Effector CD4-positive, alpha-beta T cell (primary cell): ENCODE results near the gene EPHA2. TPM values are rescaled to one million over a fixed set of nuclear protein-coding genes. Genes with fewer than 3 reads are reported as not detected.
"Not testable (repeated sequence)": the region's sequence is repeated elsewhere in the genome, so short reads cannot be mapped to it uniquely, and the experiment has no call there.

Source experiments
- DNase-seq: peaks from one replicate; pipeline ENCODE4 v3.0.0-alpha.2; 2020
- total RNA-seq: gene quantifications from one replicate; lab custom pipeline; 2026; lab: John Stamatoyannopoulos, UW

EPHA2 gene
- not detected for total RNA-seq

DNA sequence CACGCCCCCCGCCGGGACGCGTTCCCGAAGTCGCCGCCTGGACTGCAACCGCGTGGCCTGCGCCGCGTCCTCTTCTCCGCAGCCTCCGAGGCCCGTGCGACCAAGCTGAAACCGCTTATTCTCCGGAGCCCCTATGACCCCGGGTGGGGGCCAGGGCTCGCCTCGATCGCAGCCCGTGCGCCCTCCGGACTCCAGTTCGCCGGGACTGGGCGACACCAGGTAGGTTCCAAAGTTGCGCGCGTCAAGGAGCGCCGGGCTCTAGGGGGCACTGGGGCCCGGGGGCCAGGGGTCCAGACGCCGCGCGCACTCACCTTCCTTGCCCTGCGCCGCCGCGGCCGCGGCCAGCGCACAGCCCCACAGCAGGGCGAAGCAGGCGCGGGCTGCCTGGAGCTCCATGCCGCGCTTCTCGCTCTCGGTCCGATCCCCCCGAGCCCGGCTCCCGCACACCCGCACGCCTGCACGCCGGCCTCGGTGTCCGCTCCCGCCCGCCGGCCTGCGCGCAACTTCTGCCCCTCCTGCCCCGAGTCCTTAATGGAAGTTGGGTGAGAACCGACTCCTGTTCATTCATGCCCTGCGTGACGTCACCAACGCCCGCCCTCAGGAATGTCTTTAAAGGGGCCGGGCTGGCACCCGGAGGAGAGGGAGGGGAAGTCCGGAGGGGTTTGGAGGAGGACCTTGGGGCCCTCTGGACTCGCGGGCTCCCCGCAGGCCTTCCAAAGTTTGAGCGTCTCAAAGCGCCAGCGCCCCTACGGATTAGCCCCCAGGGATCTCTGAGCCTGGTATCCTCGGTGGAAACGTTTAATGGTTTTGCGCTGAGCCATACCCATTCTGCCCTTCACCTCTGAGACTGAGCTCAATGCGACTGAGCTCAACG lies at the start of gene EPHA2:
TSS of gene EPHA2 (minus strand) at position 533 of the 874 bp plus-strand sequence. CDS start at position 396, 137 bp downstream.
- DNase-seq, result no peak

DNA sequence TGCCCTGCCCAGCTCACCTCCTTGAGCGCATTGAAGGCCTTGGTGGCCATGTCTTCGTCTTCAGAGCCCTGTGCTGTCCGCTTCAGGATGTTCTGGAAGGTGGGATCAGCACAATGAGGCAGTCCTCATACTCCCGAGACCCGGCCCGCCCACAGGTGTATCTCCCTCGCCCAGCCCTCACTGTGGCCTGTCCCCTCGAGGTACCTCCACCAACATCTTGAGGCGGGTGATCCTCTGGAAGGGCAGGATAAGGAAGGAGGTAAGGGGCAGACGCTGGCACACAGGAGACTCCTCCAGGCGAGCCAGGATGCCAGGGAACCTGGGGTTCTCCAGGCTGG lies 49.4 kb upstream of the EPHA2 start:
- DNase-seq, result no peak

DNA sequence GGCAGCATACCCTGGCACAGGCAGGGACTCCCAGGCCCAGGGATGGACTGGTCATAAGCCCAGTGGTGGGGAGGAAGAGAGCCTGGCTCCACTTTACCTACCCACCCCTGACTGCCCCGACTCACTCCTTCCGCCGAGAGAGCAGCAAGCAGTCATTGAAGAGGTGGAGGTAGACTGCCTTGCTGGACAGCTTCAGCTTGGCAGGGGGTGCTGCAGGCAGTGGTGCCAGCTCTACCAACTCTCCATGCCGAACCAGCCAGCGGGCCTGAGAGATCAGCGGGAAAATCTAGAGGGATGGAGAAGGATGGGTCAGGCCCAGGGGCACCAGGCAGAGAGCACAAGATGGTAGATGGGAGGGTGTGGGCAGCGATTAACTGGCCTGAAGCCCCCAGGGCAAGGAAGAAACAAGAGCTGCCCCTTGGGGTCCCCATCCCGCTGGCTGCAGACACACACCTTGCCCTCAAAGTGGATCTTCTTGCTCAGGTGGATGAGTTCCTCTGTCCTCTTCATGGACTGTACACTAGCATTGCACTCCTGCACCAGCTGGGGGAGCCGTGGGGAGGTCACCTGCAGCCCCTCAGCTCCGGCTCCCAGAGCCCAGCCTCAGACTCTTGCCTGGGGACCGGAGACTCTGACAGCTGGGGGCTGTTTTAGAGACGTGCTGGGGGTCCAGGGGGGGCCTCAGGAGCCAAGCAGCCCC lies 48.9 kb upstream of the EPHA2 start:
- DNase-seq, result no peak

DNA sequence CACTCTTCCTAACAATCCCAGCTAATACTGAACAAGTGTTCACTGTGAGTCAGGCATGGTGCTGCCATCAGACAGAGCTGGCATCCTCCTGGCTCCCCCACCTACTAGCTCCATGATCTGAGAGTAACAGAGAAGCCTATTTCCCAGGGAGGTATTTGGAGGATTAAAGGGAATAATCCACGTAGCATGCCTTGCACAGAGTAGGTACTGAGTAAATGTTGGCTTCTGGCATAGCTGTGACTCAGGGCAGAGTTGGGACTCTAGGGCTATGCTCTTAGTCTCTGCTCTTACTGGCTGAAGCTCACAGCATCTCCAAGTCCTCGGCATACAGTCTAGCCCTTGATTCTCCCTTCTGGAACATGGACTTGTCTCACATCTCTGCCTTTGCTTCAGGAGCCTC lies 48.3 kb upstream of the EPHA2 start:
- no peak for DNase-seq

DNA sequence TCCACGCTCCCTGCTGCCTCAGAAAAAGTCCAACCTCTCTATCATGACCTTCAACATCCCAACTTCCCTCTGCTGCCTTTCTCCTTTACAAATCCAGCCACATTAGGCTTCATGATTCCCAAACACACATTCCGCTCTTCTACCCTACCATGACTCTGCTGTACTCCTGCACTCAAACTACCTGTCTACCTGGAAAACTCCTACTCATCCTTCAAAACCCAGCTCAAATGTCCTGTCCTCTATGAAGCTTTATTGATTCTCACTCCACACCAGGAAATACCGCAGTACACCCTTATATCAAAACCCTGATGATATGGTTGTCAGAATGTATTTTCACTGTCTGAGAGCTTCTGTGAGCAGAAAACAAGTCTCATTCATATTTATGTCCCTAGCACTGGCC lies 47.7 kb upstream of the EPHA2 start:
- no peak for DNase-seq

DNA sequence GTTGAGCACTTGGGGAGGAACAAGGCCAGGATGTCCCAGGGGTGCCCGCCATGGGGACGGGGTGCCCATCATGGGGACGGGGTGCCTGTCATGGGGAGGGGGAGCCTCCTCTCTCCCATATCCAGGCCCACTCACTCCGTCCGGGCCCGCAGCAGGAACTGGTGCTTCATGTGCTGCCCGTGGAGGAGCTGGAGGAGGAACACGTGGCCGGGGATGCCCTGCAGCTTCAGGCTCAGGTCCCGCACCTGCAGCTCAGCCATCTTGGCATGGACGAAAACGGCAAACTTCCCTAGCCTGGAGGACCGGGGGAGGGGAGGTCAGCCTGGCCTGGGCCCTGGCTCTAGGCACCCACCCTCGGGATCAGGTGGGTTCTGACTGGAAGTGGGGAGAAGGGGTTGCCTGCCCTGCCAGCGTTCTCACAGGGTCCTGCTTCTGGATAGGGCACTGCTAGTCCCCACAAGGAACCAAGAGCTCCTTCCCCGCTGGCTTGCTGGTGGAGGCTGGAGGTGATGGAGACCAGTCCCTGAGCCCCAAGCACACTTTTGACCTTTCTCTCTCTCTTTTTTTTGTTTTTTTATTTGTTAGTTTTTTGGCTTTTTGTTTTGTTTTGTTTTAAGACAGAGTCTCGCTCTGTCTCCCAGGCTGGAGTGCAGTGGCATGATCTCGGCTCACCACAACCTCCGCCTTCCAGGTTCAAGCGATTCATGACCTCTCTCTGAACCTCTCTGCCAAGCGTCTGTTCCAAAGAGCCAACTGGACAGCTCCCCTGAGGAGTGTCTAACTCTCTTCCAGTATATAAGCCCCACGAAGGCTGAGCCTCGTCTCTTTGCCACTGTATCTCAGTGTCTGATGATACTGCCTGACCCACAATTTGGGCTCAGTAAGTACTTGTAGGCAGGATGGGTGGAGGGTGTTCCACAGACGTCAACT lies 46.7 kb upstream of the EPHA2 start:
- no peak for DNase-seq

DNA sequence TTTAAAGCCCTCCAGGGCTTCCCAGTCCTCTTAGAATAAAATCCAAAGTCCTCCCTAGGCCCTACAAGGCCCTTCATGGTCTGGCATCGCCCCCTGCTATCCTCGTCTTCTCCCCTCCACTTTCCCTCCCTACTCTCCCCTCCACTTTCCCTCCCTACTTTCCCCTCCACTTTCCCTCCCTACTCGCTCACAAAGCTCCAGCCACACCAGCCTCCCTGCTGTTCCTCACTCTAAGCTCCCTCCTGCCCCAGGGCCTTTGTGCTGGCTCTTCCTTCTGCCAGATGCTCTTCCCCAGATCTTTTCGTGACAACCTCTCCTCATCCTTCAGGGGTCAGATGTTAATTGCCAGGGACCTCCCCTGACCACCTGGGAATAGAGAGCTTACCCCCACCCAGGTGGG lies 43.8 kb upstream of the EPHA2 start:
- no peak for DNase-seq

DNA sequence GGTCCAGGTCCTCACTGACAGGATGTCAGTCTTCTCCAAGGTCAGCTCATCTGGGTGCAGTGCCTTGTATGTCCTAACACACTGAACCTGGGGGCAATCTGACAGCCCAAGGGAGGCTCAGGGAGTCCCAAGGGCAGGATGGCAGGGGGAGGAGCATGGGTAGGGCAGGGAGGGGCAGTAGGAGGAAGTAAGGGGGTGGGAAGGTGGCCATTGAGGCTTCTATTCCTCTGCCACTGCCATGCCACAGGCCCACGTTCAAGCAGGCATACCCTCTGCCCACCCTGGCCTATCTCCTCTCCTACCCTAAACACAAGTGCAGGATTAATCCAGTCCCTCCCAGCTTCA lies 43.3 kb upstream of the EPHA2 start:
- no peak for DNase-seq

DNA sequence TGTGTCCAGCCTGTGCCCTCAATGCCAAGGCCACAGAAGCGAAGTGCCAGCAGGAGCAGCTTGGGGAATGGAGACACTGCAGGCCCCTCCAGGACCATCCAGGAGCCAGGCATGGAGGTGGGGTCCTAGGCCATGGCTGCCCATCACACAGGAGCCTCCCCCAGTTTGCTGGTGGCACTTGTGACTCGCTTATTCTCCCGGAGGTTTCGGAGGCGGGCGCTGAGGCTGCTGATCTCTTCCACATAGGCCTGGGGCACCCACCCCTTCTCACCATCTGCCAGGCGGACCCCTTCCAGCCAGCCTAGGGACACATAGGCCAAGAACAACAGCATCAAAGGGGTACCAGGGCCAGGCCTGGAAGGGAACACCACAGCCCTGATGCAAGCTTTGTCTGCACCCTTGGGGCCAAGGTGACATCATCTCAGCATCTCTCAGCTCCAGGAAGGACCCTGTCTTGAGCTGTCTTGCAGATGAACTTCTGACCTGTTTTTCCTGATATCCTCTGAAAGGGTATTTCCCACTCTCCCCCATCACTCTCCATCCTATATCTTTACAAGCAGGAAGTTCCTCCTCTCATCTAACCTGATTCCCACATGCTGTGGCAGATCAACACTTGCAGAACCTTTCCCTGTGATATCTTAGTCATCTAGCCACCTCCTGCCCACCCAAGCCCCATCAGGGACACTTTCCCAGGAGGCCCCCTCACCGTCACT lies 42.7 kb upstream of the EPHA2 start:
- no peak for DNase-seq

DNA sequence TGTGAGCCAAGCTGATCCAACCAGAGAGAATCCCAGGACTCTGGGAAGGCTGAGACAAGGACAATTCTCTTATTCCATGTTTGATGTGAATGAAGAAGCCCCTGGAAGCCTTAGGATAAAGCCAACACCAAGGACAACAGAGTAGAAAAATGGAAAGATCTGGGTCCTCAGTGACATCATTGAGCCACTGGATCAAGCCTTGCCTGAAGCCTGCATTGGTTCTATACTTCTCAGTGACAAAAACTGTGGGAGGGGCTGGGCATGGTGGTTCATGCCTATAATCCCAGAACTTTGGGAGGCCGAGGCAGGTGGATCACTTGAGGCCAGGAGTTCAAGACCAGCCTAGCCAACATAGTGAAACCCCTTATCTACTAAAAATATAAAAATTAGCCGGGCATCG lies 41.0 kb upstream of the EPHA2 start:
- DNase-seq, result no peak

DNA sequence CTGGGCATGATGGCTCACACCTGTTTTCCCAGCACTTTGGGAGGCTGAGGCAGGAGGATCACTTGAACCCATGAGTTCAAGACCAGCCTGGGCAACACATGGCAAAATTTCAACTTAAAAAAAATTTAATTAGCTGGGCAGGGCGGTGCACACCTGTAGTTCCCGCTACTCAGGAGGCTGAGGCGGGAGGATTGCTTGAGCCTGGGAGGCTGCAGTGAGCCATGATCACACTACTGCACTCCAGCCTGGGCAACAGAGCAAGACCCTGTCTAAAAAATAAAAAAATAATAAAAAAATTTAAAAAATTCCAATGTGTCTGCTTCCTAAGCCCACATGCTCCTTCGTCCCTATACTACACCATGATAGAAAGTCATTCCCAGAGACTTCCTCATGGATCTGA lies 40.3 kb upstream of the EPHA2 start:
- DNase-seq, result not testable (repeated sequence)

DNA sequence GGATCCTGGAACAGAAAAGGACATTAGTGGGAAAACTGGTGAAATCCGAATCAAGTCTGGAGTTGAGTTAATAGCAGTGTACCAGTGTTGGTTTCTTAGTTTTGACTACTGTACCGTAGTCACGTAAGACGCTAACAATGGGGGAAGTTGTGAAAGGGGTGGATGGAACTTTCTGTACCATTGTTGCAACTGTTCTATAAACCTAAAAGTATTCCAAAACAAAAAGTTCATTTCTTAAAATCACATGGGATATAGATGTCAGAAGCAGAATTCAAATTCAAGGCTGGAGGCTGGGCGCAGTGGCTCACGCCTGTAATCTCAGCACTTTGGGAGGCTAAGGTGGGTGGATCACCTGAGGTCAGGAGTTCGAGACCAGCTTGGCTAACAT lies 39.6 kb upstream of the EPHA2 start:
- no peak for DNase-seq

DNA sequence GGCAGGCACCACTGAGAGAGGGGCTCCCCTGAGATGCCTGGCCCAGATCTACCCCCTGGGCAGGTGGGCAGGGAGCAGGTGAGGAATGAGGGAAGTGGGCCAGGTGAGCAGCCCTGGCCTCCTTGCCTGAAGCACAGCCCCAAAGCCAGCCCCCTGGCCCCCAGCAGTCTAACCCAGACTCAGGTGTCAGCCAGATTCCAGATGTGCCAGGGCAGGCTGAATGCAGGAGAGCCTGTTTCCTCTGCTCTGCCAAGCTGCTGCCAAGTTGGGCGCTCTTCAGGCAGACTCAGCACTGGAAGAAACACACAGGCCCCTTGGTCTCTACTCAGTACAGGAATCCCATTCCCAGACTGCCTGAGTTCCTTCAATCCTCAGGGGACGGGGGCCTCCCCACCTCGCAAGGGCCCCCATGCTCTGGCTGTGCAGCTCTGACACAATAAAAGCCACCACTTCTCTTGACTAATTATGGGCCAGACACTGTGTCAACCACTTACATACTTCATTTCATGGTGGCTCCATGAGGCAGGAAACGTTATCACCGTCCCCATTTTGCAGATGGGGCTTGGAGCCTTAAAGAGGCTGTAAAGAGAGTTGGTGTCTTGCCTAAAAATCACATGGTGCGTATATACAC lies 36.2 kb upstream of the EPHA2 start:
- no peak for DNase-seq

DNA sequence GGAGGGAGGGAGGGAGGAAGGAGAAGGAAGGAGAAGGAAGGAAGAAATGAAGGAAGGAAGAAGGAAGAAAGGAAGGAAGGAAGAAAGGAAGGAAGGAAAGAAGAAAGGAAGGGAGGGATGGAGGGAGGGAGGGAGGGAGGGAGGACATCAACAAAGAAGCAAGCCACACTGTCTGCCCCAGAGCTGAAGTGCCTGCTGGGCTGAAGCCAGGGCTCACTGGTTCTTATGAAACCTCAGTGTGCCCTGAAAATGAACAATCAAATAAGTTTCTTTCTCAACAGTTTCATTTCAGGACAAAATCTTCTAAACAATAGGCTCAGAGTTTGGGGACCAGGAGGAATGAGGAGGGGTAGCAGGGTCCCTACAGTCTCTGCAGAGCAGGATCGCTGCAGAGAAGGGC lies 35.4 kb upstream of the EPHA2 start:
- DNase-seq, result no peak

DNA sequence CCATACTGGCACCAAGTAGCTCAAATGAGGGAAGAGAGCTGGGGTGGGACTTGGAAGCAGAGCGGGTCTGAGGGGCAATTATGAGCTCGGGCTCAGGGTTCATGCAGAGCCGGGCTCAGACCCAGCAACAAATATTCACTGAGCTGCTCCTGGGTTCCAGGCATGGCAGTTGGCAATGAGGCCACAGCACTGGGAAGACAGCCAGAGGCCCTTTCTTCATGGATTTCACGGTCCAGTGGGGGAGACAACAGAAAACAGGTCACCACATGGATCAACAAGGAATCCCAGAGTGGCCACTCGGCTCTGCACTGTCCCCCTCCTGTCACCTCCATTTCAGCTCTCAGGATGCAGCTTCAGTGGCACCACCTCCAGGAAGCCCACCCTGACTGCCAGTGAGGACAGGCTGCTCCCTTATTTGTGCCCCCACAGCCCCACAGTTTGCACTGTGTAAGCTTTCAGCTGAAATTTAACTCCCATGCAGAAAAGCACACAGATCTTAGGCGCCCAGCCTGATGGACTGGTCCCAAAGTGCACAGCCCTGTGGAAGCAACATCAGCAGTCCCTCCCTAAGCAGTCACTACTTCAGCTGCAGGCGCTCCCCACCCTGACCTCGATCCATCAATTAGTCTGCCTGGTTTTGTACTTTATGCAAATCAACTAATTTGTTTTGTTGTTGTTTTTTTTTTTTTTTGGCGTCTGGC lies 34.2 kb upstream of the EPHA2 start:
- DNase-seq, result no peak

DNA sequence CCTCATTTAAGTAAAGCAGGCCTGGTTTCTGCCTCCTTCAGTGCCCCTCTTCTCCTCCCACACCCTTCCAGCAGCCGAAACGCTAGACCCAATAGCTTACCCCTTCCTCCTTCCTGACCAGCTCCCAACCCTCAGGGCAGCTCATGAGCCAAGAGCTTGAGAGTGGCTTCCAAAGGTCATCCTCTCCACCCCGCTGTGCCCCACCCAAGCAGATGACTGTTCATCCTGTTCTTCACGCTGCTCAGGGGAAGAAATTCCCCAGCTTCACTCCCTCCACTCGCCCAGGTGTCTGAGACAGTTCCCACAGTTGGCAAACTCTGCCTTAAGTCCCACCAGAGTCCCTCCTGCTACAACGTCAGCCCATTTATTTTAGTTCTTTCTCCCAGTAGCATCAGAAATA lies 33.1 kb upstream of the EPHA2 start:
- DNase-seq, result no peak

DNA sequence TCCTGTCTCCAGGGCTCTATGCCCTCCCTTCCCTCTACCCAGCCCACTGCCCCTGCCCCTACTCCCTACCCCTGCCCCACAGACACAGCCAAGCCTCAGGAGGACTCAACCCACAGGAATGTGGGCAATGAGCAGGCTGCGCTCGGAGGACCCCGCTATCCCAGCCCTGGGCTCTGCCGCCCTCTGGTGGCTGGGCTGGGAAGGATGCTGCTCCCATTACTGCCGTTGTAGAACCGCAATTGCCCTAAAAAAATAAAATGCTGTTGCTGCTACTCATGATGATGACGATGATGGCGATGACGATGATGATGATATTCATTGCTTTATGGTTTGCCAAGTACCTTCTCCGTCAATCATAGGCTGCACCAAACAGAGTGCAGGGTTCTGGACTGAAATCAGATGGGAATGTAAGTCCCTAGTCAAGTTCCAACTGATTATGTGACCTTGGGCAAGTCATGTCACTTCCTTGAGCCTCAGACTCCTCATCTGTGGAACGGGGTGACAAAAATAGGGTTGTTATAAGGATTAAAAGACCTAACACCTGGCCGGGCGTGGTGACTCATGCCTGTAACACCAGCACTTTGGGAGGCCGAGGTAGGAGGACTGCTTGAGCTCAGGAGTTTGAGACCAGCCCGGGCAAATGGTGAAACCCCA lies 32.0 kb upstream of the EPHA2 start:
- DNase-seq, result peak; percentile 71

DNA sequence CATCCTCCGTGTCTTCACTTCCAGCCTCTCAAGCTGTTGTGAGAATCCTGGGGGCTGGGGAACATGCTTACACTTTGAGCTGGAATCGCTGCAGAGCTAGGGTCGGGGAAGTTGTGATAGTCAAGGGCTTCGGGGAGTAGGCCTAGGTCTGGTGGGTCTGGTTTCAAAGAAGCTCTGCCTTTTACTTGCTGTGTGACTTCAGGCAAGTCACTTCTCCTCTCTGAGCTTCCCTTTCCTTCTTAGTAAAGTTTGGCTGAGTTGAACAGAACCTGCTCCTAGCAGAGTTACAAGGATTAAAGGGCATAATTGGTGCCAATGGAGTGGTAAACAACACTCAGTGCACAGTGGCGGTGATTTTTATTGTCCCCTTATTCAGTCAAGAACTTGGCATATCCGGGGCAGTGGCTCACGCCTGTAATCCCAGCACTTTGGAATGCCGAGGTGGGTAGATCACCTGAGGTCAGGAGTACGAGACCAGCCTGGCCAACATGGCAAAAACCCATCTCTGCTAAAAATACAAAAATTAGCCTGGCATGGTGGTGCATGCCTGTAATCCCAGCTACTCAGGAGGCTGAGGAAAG lies 30.9 kb upstream of the EPHA2 start:
- no peak for DNase-seq

DNA sequence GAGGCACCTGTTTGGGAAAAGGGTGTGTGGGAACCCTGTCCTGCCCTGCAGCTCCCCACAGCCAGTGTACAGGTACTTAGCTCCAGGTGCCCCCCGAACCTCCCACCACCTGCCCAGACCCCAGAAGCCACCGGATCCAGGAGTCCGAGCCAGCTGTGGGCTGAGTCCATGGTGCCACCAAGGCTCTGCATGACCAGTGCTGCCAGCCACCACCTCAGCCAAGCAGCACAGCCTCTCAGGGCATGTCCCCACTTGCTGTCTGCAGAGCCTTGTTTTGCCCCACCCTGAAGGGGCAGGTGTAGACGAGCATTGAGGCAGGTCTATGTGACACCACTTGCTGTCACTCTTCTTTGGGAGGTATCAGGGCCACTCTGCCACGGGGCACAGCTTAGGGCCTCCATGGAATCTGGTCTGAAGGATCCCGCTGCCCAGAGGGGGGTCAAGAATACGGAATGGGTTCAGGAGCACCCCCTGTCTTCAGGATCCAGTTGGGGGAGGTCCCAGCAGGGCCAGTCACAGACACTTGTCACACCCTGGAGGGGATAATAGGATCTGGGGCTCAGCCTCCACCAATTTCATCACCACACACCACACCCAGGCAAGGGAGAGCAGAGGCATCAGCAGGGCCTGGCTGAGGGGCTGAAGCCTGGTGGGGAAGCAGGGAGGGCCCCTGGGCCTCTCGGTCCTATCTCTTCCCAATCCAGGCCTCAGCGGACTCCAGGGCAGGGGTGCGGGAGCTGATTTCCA lies 28.9 kb upstream of the EPHA2 start:
- DNase-seq, result no peak
